Measurements from ENCODE around the gene LRRC57. TPM values are rescaled to one million over a fixed set of nuclear protein-coding genes. Genes with fewer than 3 reads are reported as not detected.
A peak's percentile ranks its signal among the peaks of the same experiment; 100 is the strongest.

LRRC57 gene
- total and polyA plus RNA-seq, 4 donors, result 2.7 to 14.1 (median 5.3) TPM

DNA sequence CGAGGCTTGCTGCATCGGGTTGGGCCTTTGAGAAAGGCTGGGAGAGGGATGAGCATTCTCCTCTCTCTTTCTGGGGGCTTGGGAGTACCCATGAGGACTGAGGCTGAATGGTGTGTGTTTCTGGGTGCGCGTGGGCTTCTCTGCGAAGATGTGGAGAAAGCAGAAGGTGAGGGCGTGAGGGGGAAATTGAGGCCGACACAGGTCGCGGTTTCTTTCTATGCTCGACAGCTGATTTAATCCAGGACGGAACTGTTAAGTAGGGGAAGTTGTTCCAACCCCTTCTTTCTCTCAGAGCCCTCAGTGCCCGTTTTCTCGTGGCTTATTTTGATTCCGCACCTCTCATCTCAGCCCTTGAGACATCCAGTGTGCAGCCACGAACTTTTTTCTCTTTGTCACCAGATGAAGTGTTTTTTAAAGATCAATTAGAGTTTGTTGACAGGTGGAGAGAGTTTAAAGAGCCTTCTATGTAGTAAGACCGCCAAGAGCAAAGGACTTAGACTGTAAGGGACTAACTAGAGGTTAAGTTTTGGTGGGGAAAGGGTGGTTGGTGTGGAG is 27.5 kb upstream of the LRRC57 start:
- H3K27ac ChIP-seq (ENCODE audit: low read depth in 1 of 2, low read length in 2 of 2), result peak overlapping the region; percentile 37 to 69
- no peaks in the 10 kb centered on the region for H3K27me3 ChIP-seq (ENCODE audit: control insufficient read depth in 4 of 4, insufficient read depth in 4 of 4, low read length in 3 of 4)
- 21% methylated on average over 16 of the region's 16 CpGs for WGBS
- peak overlapping the region; percentile 59 to 60 for H3K9ac ChIP-seq (ENCODE audit: low read depth in 1 of 2, low read length in 2 of 2)
- DNase-seq (ENCODE audit: low spot score), result no peak
- H3K9me3 ChIP-seq (ENCODE audit: control insufficient read depth in 4 of 4, low read length in 3 of 4), result no peaks in the 10 kb centered on the region
- TF ChIP-seq HNF4A (conservative IDR thresholded peaks at IDR 0.05) (no peak), HNF4G (IDR thresholded peaks at IDR 0.05) (no peak), RAD21 (IDR thresholded peaks at IDR 0.05) (no peak), RXRA (IDR thresholded peaks at IDR 0.05) (no peak), SP1 (IDR thresholded peaks at IDR 0.05) (no peak), FOXA1 (IDR thresholded peaks at IDR 0.05) (no peak), TAF1 (conservative IDR thresholded peaks at IDR 0.05) (no peak), FOXA2 (IDR thresholded peaks at IDR 0.05) (no peak), JUND (IDR thresholded peaks at IDR 0.05) (no peak), REST (IDR thresholded peaks at IDR 0.05) (no peak), EGR1 (IDR thresholded peaks at IDR 0.05; ENCODE audit: low read depth in 2 of 2) (no peak), NR2F2 (IDR thresholded peaks at IDR 0.05) (no peak), ATF3 (IDR thresholded peaks at IDR 0.05) (no peak), YY1 (IDR thresholded peaks at IDR 0.05) (no peak), GABPA (IDR thresholded peaks at IDR 0.05 in 1 of 2, conservative IDR thresholded peaks at IDR 0.05 in 1 of 2) (no peak)
- TF ChIP-seq, protein P1, sequence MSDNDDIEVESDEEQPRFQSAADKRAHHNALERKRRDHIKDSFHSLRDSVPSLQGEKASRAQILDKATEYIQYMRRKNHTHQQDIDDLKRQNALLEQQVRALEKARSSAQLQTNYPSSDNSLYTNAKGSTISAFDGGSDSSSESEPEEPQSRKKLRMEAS (IDR thresholded peaks at IDR 0.05), result no peak
- TF ChIP-seq, protein P2, sequence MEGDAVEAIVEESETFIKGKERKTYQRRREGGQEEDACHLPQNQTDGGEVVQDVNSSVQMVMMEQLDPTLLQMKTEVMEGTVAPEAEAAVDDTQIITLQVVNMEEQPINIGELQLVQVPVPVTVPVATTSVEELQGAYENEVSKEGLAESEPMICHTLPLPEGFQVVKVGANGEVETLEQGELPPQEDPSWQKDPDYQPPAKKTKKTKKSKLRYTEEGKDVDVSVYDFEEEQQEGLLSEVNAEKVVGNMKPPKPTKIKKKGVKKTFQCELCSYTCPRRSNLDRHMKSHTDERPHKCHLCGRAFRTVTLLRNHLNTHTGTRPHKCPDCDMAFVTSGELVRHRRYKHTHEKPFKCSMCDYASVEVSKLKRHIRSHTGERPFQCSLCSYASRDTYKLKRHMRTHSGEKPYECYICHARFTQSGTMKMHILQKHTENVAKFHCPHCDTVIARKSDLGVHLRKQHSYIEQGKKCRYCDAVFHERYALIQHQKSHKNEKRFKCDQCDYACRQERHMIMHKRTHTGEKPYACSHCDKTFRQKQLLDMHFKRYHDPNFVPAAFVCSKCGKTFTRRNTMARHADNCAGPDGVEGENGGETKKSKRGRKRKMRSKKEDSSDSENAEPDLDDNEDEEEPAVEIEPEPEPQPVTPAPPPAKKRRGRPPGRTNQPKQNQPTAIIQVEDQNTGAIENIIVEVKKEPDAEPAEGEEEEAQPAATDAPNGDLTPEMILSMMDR (IDR thresholded peaks at IDR 0.05; ENCODE audit: low read depth, low read length, missing input control), result no peak
- TF ChIP-seq, protein P3, sequence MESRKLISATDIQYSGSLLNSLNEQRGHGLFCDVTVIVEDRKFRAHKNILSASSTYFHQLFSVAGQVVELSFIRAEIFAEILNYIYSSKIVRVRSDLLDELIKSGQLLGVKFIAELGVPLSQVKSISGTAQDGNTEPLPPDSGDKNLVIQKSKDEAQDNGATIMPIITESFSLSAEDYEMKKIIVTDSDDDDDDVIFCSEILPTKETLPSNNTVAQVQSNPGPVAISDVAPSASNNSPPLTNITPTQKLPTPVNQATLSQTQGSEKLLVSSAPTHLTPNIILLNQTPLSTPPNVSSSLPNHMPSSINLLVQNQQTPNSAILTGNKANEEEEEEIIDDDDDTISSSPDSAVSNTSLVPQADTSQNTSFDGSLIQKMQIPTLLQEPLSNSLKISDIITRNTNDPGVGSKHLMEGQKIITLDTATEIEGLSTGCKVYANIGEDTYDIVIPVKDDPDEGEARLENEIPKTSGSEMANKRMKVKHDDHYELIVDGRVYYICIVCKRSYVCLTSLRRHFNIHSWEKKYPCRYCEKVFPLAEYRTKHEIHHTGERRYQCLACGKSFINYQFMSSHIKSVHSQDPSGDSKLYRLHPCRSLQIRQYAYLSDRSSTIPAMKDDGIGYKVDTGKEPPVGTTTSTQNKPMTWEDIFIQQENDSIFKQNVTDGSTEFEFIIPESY (IDR thresholded peaks at IDR 0.05), result no peak
- no peaks in the 10 kb centered on the region for H3K36me3 ChIP-seq (ENCODE audit: control insufficient read depth in 4 of 4, insufficient read depth in 3 of 4, low read depth in 1 of 4, low read length in 3 of 4)
- H3K4me1 ChIP-seq (ENCODE audit: control insufficient read depth in 4 of 4, insufficient read depth in 4 of 4, low read length in 3 of 4), result peaks cover 5 to 16% (median 9%) of the 10 kb centered on the region in 4 donors
- H3K4me3 ChIP-seq (ENCODE audit: low read depth in 1 of 3, low read length in 3 of 3), result peak overlapping the region; percentile 70 to 86 (median 73)
